Mononuclear cell (primary cell): ENCODE measurements around the gene KCNK5. TPM values are rescaled to one million over a fixed set of nuclear protein-coding genes. Genes with fewer than 3 reads are reported as not detected.

Experiments
- H3K27me3 ChIP-seq: 2 replicates; pipeline ENCODE4 v1.6.0; 2011; ENCODE audit warnings: low read length, control low read depth; ENCODE audit not compliant: insufficient read depth
- H3K4me1 ChIP-seq: 2 replicates; pipeline ENCODE4 v1.5.1; 2011; ENCODE audit warnings: mild to moderate bottlenecking, low read length, control low read depth; ENCODE audit not compliant: insufficient read depth
- H3K4me3 ChIP-seq: 2 replicates; pipeline ENCODE4 v1.5.1; 2011; ENCODE audit warnings: mild to moderate bottlenecking, low read length, moderate library complexity
- H3K9me3 ChIP-seq: 2 replicates; pipeline ENCODE4 v1.5.1; 2011; ENCODE audit warnings: low read depth, mild to moderate bottlenecking, control low read depth, low read length
- total RNA-seq: library from RNA; depleted of rRNA; stranded (reverse); fragments of >200 nt; gene quantifications from one replicate; pipeline ENCODE4 v1.2.3, GENCODE V29; 2012

The KCNK5 gene
- total RNA-seq, 1 donor, result 0.31 TPM

DNA sequence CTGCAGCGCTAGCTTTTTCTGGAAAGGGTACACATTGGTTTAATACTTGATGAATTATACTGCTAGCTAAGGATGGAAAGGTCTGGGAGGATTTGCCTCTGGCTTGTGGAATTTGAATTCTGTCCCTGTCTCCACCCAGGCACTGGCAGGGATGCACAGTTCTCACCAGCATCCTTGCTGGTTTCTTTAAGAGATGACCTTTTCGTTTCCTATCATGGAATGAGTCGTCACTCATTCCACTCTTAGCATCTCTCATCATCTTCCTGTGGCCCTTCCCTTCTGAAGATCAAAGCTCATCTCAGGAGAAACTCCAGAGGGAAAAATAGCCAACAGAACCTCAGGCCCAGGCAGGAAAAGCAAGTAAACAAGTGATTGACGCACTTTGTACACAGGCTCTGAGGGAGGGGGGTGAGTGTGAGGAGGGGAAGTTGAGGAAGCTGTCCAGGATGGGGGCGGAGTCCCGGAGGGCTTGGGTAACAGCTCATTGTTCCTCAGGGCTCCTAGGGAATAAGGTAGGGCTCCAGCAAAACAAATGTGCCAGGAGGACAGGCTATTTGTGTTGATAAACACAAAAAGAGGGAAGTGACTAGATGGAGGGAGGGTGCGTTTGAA is 88.6 kb downstream of the KCNK5 start:
- Histone ChIP-seq H3K4me3 (no peak overlapping the region), H3K9me3 (peaks cover 5% of the 10 kb centered on the region), H3K27me3 (peaks cover 5% of the 10 kb centered on the region), H3K4me1 (no peaks in the 10 kb centered on the region)

Other genes with a start within 250 kb of the KCNK5 start
- gene GLP1R, start 180.7 kb downstream of the KCNK5 start, total RNA-seq, result 0.10 TPM
- 16.4 TPM for gene SAYSD1, start 114.3 kb downstream of the KCNK5 start, total RNA-seq
- gene KCNK17, start 84.9 kb upstream of the KCNK5 start, total RNA-seq, result 0.52 TPM
- gene KCNK16, start 93.2 kb upstream of the KCNK5 start, total RNA-seq, result not detected